ENCODE results near the gene PKIG.

PKIG gene

GRCh38 chr20:44606725-44607441, 24.5 kb downstream of the PKIG start:
- H3K4me2 ChIP-seq (ENCODE audit: insufficient read depth, low read length) = no peak overlapping the region
- no peak overlapping the region for H3K9ac ChIP-seq (ENCODE audit: low read depth, low read length)
- no peak overlapping the region for H3K27ac ChIP-seq (ENCODE audit: low read length)
- no peaks in the 10 kb centered on the region for H3K27me3 ChIP-seq (ENCODE audit: insufficient read depth, low read length, poor library complexity)
- no peaks in the 10 kb centered on the region for H3K9me3 ChIP-seq (ENCODE audit: insufficient read depth, low read length, severe bottlenecking)
- TF ChIP-seq CTCF (IDR thresholded peaks at IDR 0.05; ENCODE audit: borderline replicate concordance, extremely low read depth, low read length, poor library complexity, severe bottlenecking) (no peak), EZH2 (IDR thresholded peaks at IDR 0.05; ENCODE audit: borderline replicate concordance, low read depth, low read length, severe bottlenecking) (no peak)
- ATAC-seq (ENCODE audit: insufficient read depth, low read depth) (no peak), DNase-seq (no peak)
- no peaks in the 10 kb centered on the region for H3K79me2 ChIP-seq (ENCODE audit: insufficient read depth, low read length)
- H2AFZ ChIP-seq (ENCODE audit: low read depth, low read length) = no peak overlapping the region
- peaks cover 22% of the 10 kb centered on the region for H3K4me1 ChIP-seq (ENCODE audit: insufficient read depth, low read length)
- no peaks in the 10 kb centered on the region for H4K20me1 ChIP-seq (ENCODE audit: insufficient read depth, low read length)
- no peaks in the 10 kb centered on the region for H3K36me3 ChIP-seq (ENCODE audit: insufficient read depth, low read length)
- no peak overlapping the region for H3K4me3 ChIP-seq (ENCODE audit: low read depth in 1 of 2, low read length in 2 of 2)

- Histone ChIP-seq H3K27me3 (ENCODE audit: insufficient read depth, low read length, poor library complexity) (no peaks in the 10 kb centered on the region), H4K20me1 (ENCODE audit: insufficient read depth, low read length) (no peaks in the 10 kb centered on the region), H3K4me2 (ENCODE audit: insufficient read depth, low read length) (peak overlapping the region; percentile 57; the same call in 1 of the 2 replicates), H3K9ac (ENCODE audit: low read depth, low read length) (peak overlapping the region; percentile 33; the same call in 1 of the 2 replicates), H2AFZ (ENCODE audit: low read depth, low read length) (peak overlapping the region; percentile 62), H3K79me2 (ENCODE audit: insufficient read depth, low read length) (no peaks in the 10 kb centered on the region), H3K9me3 (ENCODE audit: insufficient read depth, low read length, severe bottlenecking) (no peaks in the 10 kb centered on the region), H3K4me1 (ENCODE audit: insufficient read depth, low read length) (peaks cover 22% of the 10 kb centered on the region), H3K4me3 (ENCODE audit: low read depth in 1 of 2, low read length in 2 of 2) (no peak overlapping the region), H3K27ac (ENCODE audit: low read length) (peak overlapping the region; percentile 68), H3K36me3 (ENCODE audit: insufficient read depth, low read length) (peaks cover 8% of the 10 kb centered on the region)
- DNase-seq (no peak), ATAC-seq (ENCODE audit: insufficient read depth, low read depth) (no peak)
- no peak for TF ChIP-seq CTCF (IDR thresholded peaks at IDR 0.05; ENCODE audit: borderline replicate concordance, extremely low read depth, low read length, poor library complexity, severe bottlenecking)
- TF ChIP-seq EZH2 (IDR thresholded peaks at IDR 0.05; ENCODE audit: borderline replicate concordance, low read depth, low read length, severe bottlenecking) = no peak
Observed at GRCh38 chr20:44609006-44609515, 26.7 kb downstream of the PKIG start.

- Histone ChIP-seq H3K27ac (ENCODE audit: low read length) (peak overlapping the region; percentile 68), H3K4me1 (ENCODE audit: insufficient read depth, low read length) (peaks cover 22% of the 10 kb centered on the region), H4K20me1 (ENCODE audit: insufficient read depth, low read length) (no peaks in the 10 kb centered on the region), H3K9me3 (ENCODE audit: insufficient read depth, low read length, severe bottlenecking) (no peaks in the 10 kb centered on the region), H3K4me2 (ENCODE audit: insufficient read depth, low read length) (peak overlapping the region; percentile 57), H3K4me3 (ENCODE audit: low read depth in 1 of 2, low read length in 2 of 2) (peak overlapping the region in 1 of 2 experiments; percentile 38; a peak in 2 of 4 replicates), H3K27me3 (ENCODE audit: insufficient read depth, low read length, poor library complexity) (no peaks in the 10 kb centered on the region), H3K79me2 (ENCODE audit: insufficient read depth, low read length) (no peaks in the 10 kb centered on the region), H3K9ac (ENCODE audit: low read depth, low read length) (peak overlapping the region; percentile 33), H2AFZ (ENCODE audit: low read depth, low read length) (peak overlapping the region; percentile 62), H3K36me3 (ENCODE audit: insufficient read depth, low read length) (peaks cover 15% of the 10 kb centered on the region)
- TF ChIP-seq CTCF (IDR thresholded peaks at IDR 0.05; ENCODE audit: borderline replicate concordance, extremely low read depth, low read length, poor library complexity, severe bottlenecking) (peak; percentile 100), EZH2 (IDR thresholded peaks at IDR 0.05; ENCODE audit: borderline replicate concordance, low read depth, low read length, severe bottlenecking) (no peak)
- peak; percentile 91 for DNase-seq
- peak; percentile 87 for ATAC-seq (ENCODE audit: insufficient read depth, low read depth)
Observed at GRCh38 chr20:44609516-44610312, 27.3 kb downstream of the PKIG start.
